K562 (cell line): ENCODE results near the gene PSMB7. TPM values are rescaled to one million over a fixed set of nuclear protein-coding genes. Genes with fewer than 3 reads are reported as not detected.
A peak's percentile ranks its signal among the peaks of the same experiment; 100 is the strongest.

ENCODE experiments used
- ATAC-seq: fragments of 200-7000 bp; cut with Tn5 transposase; 3 replicates; pipeline ENCODE4 v1.9.1; 2020; ENCODE audit warnings: moderate library complexity
- BruUV-seq: library from RNA; stranded (reverse); fragments of 400-500 nt; replicated peaks from 2 replicates; lab custom pipeline; 2021; lab: Mats Ljungman, UMichigan
- CTCF ChIA-PET: fragments of 300-600 bp; formaldehyde crosslinking; extraction: SDS; loops from one replicate; lab custom pipeline; 2021; ENCODE audit warnings: low intra/inter-chr PET ratio; lab: Yijun Ruan, JAX
- POLR2A ChIA-PET: fragments of 300-600, 350-650 bp; sonication (Branson Sonifier 250); formaldehyde crosslinking; extraction: SDS; loops from one replicate; lab custom pipeline; 2021; ENCODE audit warnings: antibody characterized with exemption, inconsistent platforms; lab: Yijun Ruan, JAX
- DNase-seq, 4 experiments: peaks; one replicate each; pipeline versions ENCODE4 v3.0.0 to v3.0.0-alpha.2; 2011 to 2018; ENCODE audit warnings: low spot score in 3 of 4, mixed read lengths in 3 of 4; ENCODE audit errors: extremely low read depth in 1 of 4
- FAIRE-seq: peaks from 2 replicates; lab custom pipeline; 2011; peaks lifted over from hg19 to GRCh38; lab: Jason Lieb, UNC
- H2AFZ ChIP-seq: 2 replicates; pipeline ENCODE4 v1.6.0; 2011; ENCODE audit warnings: low read depth, low read length, control low read depth, inconsistent platforms
- H3K27ac ChIP-seq: fragments of 200-600 bp; 3 replicates; pipeline ENCODE4 v1.8.0; 2011; ENCODE audit warnings: low read depth, mild to moderate bottlenecking, control low read depth, inconsistent platforms, low read length, moderate library complexity, mixed read lengths; ENCODE audit errors: extremely low read depth
- H3K27me3 ChIP-seq, 2 experiments: fragments of 300-600 bp in 1 of 2; 2 replicates in 1 of 2; 3 replicates in 1 of 2; pipeline versions ENCODE4 v1.6.0 to v1.8.0; 2011; ENCODE audit warnings: inconsistent platforms in 2 of 2, low read length in 2 of 2, mild to moderate bottlenecking in 1 of 2, mixed read lengths in 1 of 2, moderate library complexity in 1 of 2; ENCODE audit not compliant: control insufficient read depth in 2 of 2, insufficient read depth in 2 of 2
- H3K36me3 ChIP-seq: fragments of 300-600 bp; 3 replicates; pipeline ENCODE4 v1.8.0; 2011; ENCODE audit warnings: mild to moderate bottlenecking, low read length, inconsistent platforms; ENCODE audit not compliant: control insufficient read depth, insufficient read depth
- H3K4me1 ChIP-seq, 2 experiments: fragments of 200-600 bp in 1 of 2; replicated peaks in 1 of 2; 2 replicates in 1 of 2; 3 replicates in 1 of 2; pipeline versions ENCODE4 v1.5.1 to v1.8.0; 2011; ENCODE audit warnings: inconsistent platforms in 2 of 2, low read length in 2 of 2, mild to moderate bottlenecking in 1 of 2, mixed read lengths in 1 of 2, moderate library complexity in 1 of 2; ENCODE audit not compliant: control insufficient read depth in 2 of 2, insufficient read depth in 2 of 2
- H3K4me2 ChIP-seq: 2 replicates; pipeline ENCODE4 v1.6.1; 2011; ENCODE audit warnings: low read length, control low read depth, inconsistent platforms, mixed read lengths; ENCODE audit not compliant: insufficient read depth
- H3K4me3 ChIP-seq: fragments of 200-600 bp; sonication (generic), shearing (Covaris generic); 2 replicates; pipeline ENCODE4 v1.5.1; 2016; ENCODE audit warnings: control low read depth, inconsistent platforms
- H3K79me2 ChIP-seq: fragments of 200-600 bp; 3 replicates; pipeline ENCODE4 v1.8.0; 2011; ENCODE audit warnings: low read length, inconsistent platforms; ENCODE audit not compliant: control insufficient read depth, insufficient read depth
- H3K9ac ChIP-seq, 2 experiments: 2 replicates each; pipeline versions ENCODE4 v1.6.0 to v1.6.1; 2011; ENCODE audit warnings: low read depth in 2 of 2, low read length in 2 of 2, control low read depth in 1 of 2, inconsistent platforms in 1 of 2, mild to moderate bottlenecking in 1 of 2, mixed read lengths in 1 of 2; ENCODE audit not compliant: insufficient read depth in 1 of 2
- H3K9me1 ChIP-seq: one replicate; pipeline ENCODE4 v1.6.0; 2011; ENCODE audit warnings: inconsistent platforms, mild to moderate bottlenecking, low read length, moderate library complexity; ENCODE audit not compliant: control insufficient read depth, insufficient read depth
- H3K9me3 ChIP-seq: replicated peaks from 2 replicates; pipeline ENCODE4 v1.5.1; 2011; ENCODE audit warnings: low read depth, low read length, inconsistent platforms; ENCODE audit not compliant: control insufficient read depth, insufficient read depth
- H4K20me1 ChIP-seq: replicated peaks from 2 replicates; pipeline ENCODE4 v1.6.1; 2011; ENCODE audit warnings: low read length, inconsistent platforms, mixed read lengths; ENCODE audit not compliant: control insufficient read depth, insufficient read depth
- ADNP ChIP-seq: fragments of 200-800 bp; sonication (Bioruptor generic); IDR thresholded peaks from 2 replicates; pipeline ENCODE4 v1.6.1; 2016; ENCODE audit warnings: missing genetic modification characterization, missing compliant biosample characterization
- BCOR ChIP-seq: fragments of 450-650 bp; IDR thresholded peaks from 2 replicates; pipeline ENCODE4 v1.6.1; 2016
- C11orf30 ChIP-seq: fragments of 450-650 bp; IDR thresholded peaks from 2 replicates; pipeline ENCODE4 v1.6.1; 2016; ENCODE audit warnings: low read depth, mild to moderate bottlenecking
- CBX1 ChIP-seq: sonication (generic); IDR thresholded peaks from 2 replicates; pipeline ENCODE4 v1.6.1; 2016; ENCODE audit warnings: antibody characterized with exemption, low read depth, mild to moderate bottlenecking
- CBX3 ChIP-seq, 2 experiments: IDR thresholded peaks; 1 replicate in 1 of 2; 2 replicates in 1 of 2; pipeline ENCODE4 v1.6.1; 2012; ENCODE audit warnings: inconsistent platforms in 2 of 2, low read length in 2 of 2, borderline replicate concordance in 1 of 2, control low read depth in 1 of 2
- CREB1 ChIP-seq, 2 experiments: sonication (generic) in 1 of 2; formaldehyde crosslinking in 1 of 2; IDR thresholded peaks; 2 replicates each; pipeline versions ENCODE4 v1.6.1 to v1.8.0; 2012 to 2022; ENCODE audit warnings: inconsistent platforms in 1 of 2, mild to moderate bottlenecking in 1 of 2, missing genetic modification reagents in 1 of 2, moderate library complexity in 1 of 2
- KDM1A ChIP-seq, 2 experiments: fragments of 450-650 bp; IDR thresholded peaks; 2 replicates each; pipeline ENCODE4 v1.6.1; 2016; ENCODE audit warnings: mild to moderate bottlenecking in 2 of 2
- KHSRP ChIP-seq: fragments of 450-650 bp; IDR thresholded peaks from 2 replicates; pipeline ENCODE4 v1.6.1; 2017
- MAFG ChIP-seq: fragments of 450-650 bp; conservative IDR thresholded peaks from 2 replicates; pipeline ENCODE4 v1.6.1; 2016; ENCODE audit warnings: missing genetic modification characterization, missing compliant biosample characterization
- NCOA6 ChIP-seq: fragments of 450-650 bp; IDR thresholded peaks from 2 replicates; pipeline ENCODE4 v1.6.1; 2017; ENCODE audit warnings: mild to moderate bottlenecking
- NFE2 ChIP-seq: IDR thresholded peaks from 2 replicates; pipeline ENCODE4 v1.6.1; 2014; ENCODE audit warnings: antibody characterized with exemption, low read depth
- RBM25 ChIP-seq: fragments of 200-400 bp; formaldehyde crosslinking; IDR thresholded peaks from 2 replicates; pipeline ENCODE4 v1.6.1; 2018; ENCODE audit warnings: low read length, low read depth, moderate library complexity; ENCODE audit not compliant: severe bottlenecking
- SMARCA5 ChIP-seq: fragments of 450-650 bp; IDR thresholded peaks from 2 replicates; pipeline ENCODE4 v1.6.1; 2016
- TEAD2 ChIP-seq: fragments of 450-650 bp; IDR thresholded peaks from 2 replicates; pipeline ENCODE4 v1.6.1; 2016; ENCODE audit warnings: missing genetic modification characterization, control low read depth, missing compliant biosample characterization
- WHSC1 ChIP-seq: IDR thresholded peaks from one replicate; pipeline ENCODE4 v1.6.1; 2012; ENCODE audit warnings: low read length, control low read depth, inconsistent platforms
- ZBTB7A ChIP-seq: IDR thresholded peaks from 2 replicates; pipeline ENCODE4 v1.6.1; 2011; ENCODE audit warnings: low read depth, mild to moderate bottlenecking, low read length, moderate library complexity, borderline replicate concordance; ENCODE audit not compliant: control insufficient read depth
- ZNF316 ChIP-seq: fragments of 450-650 bp; IDR thresholded peaks from 2 replicates; pipeline ENCODE4 v1.6.1; 2016
- ZNF668 ChIP-seq: fragments of 250-450 bp; sonication (Bioruptor Pico); IDR thresholded peaks from 2 replicates; pipeline ENCODE4 v1.8.0; 2022; ENCODE audit warnings: mild to moderate bottlenecking, inconsistent platforms
- WGBS: fragments of 100-300 bp; shearing (Covaris generic); methylation state at CpG from one replicate; pipeline ENCODE4 v1.1.6; 2016; ENCODE audit warnings: low coverage, mixed read lengths; ENCODE audit not compliant: insufficient coverage; ENCODE audit errors: missing lambda C conversion rate; 5-methylcytosine and 5-hydroxymethylcytosine counted together
- in situ Hi-C: fragments of 300-500 bp; cut with MboI; formaldehyde crosslinking; loops from 4 replicates; pipeline ENCODE4 v1.15.0; 2018; ENCODE audit warnings: inconsistent platforms, mixed read lengths
- intact Hi-C: fragments of 100-400 bp; cut with micrococcal nuclease; formaldehyde crosslinking; loops from 2 replicates; pipeline ENCODE4 v1.14.2; 2022
- polyA plus RNA-seq, 8 experiments: library from polyadenylated mRNA; depleted of rRNA in 4 of 8; stranded (reverse) in 5 of 8; unstranded in 3 of 8; fragments of >200 nt; fragmentation: Nextera tagmentation in 2 of 8; fragmentation: Illumina TruSeq in 1 of 8; extraction: Ambion mirVana in 2 of 8; extraction: Trizol in 1 of 8; gene quantifications; 2 replicates each; pipeline versions ENCODE4 v1.2.1 to v1.2.3, GENCODE V29; 2011 to 2014; ENCODE audit warnings: inconsistent platforms in 1 of 8, missing spikeins in 1 of 8
- total RNA-seq, 7 experiments: library from RNA; depleted of rRNA in 6 of 7; stranded (reverse); fragments of >200 nt in 6 of 7; fragmentation: Illumina TruSeq in 2 of 7; extraction: Trizol in 2 of 7; gene quantifications; 2 replicates each; pipeline versions ENCODE4 v1.2.1 to v1.2.3, GENCODE V29; 2011 to 2021; ENCODE audit warnings: low replicate concordance in 1 of 7
- TF ChIP-seq, protein P1 (sequence below): fragments of 250-450 bp; sonication (Bioruptor Pico); IDR thresholded peaks from 2 replicates; pipeline ENCODE4 v1.9.0; 2021; ENCODE audit warnings: mild to moderate bottlenecking
- TF ChIP-seq, protein P2 (sequence below): fragments of 450-650 bp; formaldehyde crosslinking; conservative IDR thresholded peaks from 2 replicates; pipeline ENCODE4 v1.4.0; 2022; ENCODE audit warnings: mild to moderate bottlenecking, missing genetic modification characterization
- TF ChIP-seq, protein P3 (sequence below), 2 experiments: fragments of 450-650 bp in 1 of 2; sonication (generic) in 1 of 2; formaldehyde crosslinking in 1 of 2; IDR thresholded peaks in 1 of 2; conservative IDR thresholded peaks in 1 of 2; 2 replicates each; pipeline versions ENCODE4 v1.6.1 to v1.8.1; 2016 to 2023; ENCODE audit warnings: mild to moderate bottlenecking in 2 of 2, moderate library complexity in 2 of 2, inconsistent platforms in 1 of 2, missing genetic modification reagents in 1 of 2

Gene PSMB7
- total and polyA plus RNA-seq, 9 of the 15 experiments (the other 6 are each of a cell fraction or from before 2014, with no cell fraction given): 321 to 978 (median 407) TPM

DNA sequence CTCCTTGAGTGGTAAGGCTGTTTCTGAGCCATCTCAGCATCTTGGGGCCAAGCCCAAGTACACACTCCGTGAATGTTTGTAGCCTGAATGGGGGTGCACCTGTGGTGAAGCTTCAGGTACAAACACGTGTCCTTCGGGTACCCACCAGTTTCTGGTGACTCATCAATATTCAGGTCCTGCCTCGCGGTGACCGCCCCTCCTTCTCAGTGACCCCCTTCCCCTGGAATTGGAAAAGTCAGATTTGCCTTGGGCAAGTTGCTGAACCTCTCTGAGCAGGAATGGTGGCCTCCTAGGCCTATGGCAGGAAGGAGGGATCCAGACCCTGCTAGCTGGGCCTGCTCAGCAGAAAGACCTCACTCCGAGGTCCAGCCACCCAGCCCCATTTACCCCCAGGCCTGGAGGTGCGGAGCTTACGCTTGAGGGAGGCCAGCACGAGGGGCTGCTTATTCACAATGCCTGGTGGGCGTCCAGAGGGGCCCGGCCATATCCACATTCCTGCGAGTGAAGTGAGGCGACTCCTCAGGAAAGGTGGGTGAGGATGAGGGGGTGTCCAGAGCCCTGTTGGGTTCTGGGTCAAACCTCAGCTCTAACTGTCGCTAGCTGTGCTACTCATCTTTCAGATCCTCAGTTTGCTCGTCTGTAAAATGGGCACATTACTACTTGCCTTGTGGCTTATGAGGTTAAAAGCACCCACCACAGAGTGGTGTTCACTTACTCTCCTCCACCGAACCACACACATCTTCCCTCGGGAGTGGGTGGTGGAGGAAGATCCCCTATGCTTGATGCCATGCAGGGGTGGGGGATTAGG, 42.0 kb upstream of the PSMB7 start:
- 26% methylated on average over 18 of the region's 18 CpGs for WGBS
- Histone ChIP-seq H2AFZ (no peak overlapping the region), H3K36me3 (no peaks in the 10 kb centered on the region), H3K79me2 (no peaks in the 10 kb centered on the region), H3K4me3 (no peak overlapping the region), H3K9ac (no peak overlapping the region), H3K4me2 (no peak overlapping the region), H3K27ac (no peak overlapping the region), H4K20me1 (peaks cover 19% of the 10 kb centered on the region; the same call in 1 of the 2 replicates), H3K4me1 (peaks cover 0 to 32% of the 10 kb centered on the region in 2 experiments; a peak in 2 of 5 replicates), H3K9me3 (no peaks in the 10 kb centered on the region), H3K9me1 (no peaks in the 10 kb centered on the region), H3K27me3 (peaks cover 0 to 33% of the 10 kb centered on the region in 2 experiments; a peak in 3 of 5 replicates)
- ChIA-PET CTCF (no interaction called here), POLR2A (interaction anchor here (0.6 kb wide), 1 partner anchor 48 kb away, joined by 3 read pairs; no protein-coding TSS in a partner anchor)
- DNase-seq (no peak), FAIRE-seq (no peak), ATAC-seq (peak; percentile 47)
- in situ Hi-C loops (no loop called here), intact Hi-C loops (no loop called here)
- no TSS peak for BruUV-seq
- peak; percentile 32; the same call in 1 of the 2 replicates for TF ChIP-seq NFE2
- TF ChIP-seq NCOA6: no peak
- no peak for TF ChIP-seq ZNF668 (CRISPR knock-in tag)
- TF ChIP-seq ADNP: peak; percentile 89
- 0 out of 2 replicates have a peak, but pooled peaks have one; percentile 26 for TF ChIP-seq ZBTB7A
- no peak for TF ChIP-seq KHSRP
- TF ChIP-seq CREB1 (IDR thresholded peaks at IDR 0.05): no peak
- TF ChIP-seq CREB1 (CRISPR knock-in tag; IDR thresholded peaks at IDR 0.05): 0 out of 2 replicates have a peak, but pooled peaks have one; percentile 27
- TF ChIP-seq SMARCA5: peak; percentile 78
- TF ChIP-seq TEAD2: no peak
- peak; percentile 70 for TF ChIP-seq C11orf30
- TF ChIP-seq RBM25: peak; percentile 84
- TF ChIP-seq CBX3 (IDR thresholded peaks at IDR 0.05; ENCODE audit: borderline replicate concordance in 1 of 2, low read length in 2 of 2): 0 out of 3 replicates have a peak, but pooled peaks of 1 of the 2 experiments have one; percentile 56
- peak; percentile 61 for TF ChIP-seq MAFG (tag)
- TF ChIP-seq CBX1: peak; percentile 69; the same call in 1 of the 2 replicates
- TF ChIP-seq KDM1A (IDR thresholded peaks at IDR 0.05): peak; percentile 49 to 84; a peak in 2 of 4 replicates
- no peak for TF ChIP-seq WHSC1
- TF ChIP-seq BCOR: peak; percentile 95
- TF ChIP-seq, protein P1, sequence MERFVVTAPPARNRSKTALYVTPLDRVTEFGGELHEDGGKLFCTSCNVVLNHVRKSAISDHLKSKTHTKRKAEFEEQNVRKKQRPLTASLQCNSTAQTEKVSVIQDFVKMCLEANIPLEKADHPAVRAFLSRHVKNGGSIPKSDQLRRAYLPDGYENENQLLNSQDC: no peak
- TF ChIP-seq, protein P2, sequence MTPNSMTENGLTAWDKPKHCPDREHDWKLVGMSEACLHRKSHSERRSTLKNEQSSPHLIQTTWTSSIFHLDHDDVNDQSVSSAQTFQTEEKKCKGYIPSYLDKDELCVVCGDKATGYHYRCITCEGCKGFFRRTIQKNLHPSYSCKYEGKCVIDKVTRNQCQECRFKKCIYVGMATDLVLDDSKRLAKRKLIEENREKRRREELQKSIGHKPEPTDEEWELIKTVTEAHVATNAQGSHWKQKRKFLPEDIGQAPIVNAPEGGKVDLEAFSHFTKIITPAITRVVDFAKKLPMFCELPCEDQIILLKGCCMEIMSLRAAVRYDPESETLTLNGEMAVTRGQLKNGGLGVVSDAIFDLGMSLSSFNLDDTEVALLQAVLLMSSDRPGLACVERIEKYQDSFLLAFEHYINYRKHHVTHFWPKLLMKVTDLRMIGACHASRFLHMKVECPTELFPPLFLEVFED: no peak
- TF ChIP-seq ZNF316: peak; percentile 81
- TF ChIP-seq, protein P3, sequence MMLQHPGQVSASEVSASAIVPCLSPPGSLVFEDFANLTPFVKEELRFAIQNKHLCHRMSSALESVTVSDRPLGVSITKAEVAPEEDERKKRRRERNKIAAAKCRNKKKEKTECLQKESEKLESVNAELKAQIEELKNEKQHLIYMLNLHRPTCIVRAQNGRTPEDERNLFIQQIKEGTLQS (IDR thresholded peaks at IDR 0.05): peak; percentile 24; the same call in 1 of the 2 replicates
- TF ChIP-seq, protein P3 (CRISPR knock-in tag; conservative IDR thresholded peaks at IDR 0.05): no peak
